Hematopoietic multipotent progenitor cell treated with erythropoietin and hydrocortisone succinate and interleukin-3 and kit ligand, for 15 days (in vitro differentiated cells): ENCODE data around the gene ELP4.

Source experiments
- DNase-seq: peaks from one replicate; pipeline ENCODE4 v3.0.0-alpha.2; 2015; ENCODE audit warnings: low spot score

ELP4 gene

GRCh38 chr11:31824879-31825837, 315.6 kb downstream of the ELP4 start:
- no peak for DNase-seq

GRCh38 chr11:31825838-31826484, 316.4 kb downstream of the ELP4 start:
- DNase-seq, result no peak

- DNase-seq, result no peak
These were observed 317.2 kb downstream of the ELP4 start for GRCh38 chr11:31826536-31827438.

- no peak for DNase-seq
These were observed 318.1 kb downstream of the ELP4 start for GRCh38 chr11:31827455-31828206.

GRCh38 chr11:31828217-31828616, 318.6 kb downstream of the ELP4 start:
- no peak for DNase-seq

- DNase-seq, result no peak
These were observed 320.8 kb downstream of the ELP4 start for GRCh38 chr11:31830406-31830805.

- DNase-seq, result no peak
These were observed 324.7 kb downstream of the ELP4 start for GRCh38 chr11:31834237-31834636.
